GM10266 (cell line): ENCODE data around the gene PPIP5K2.

Experiments
- DNase-seq: peaks from one replicate; pipeline ENCODE4 v3.0.0; 2012; ENCODE audit errors: extremely low spot score
- CTCF ChIP-seq: IDR thresholded peaks from 2 replicates; pipeline ENCODE4 v1.5.1; 2012; ENCODE audit warnings: mild to moderate bottlenecking, low read depth; ENCODE audit not compliant: control insufficient read depth, insufficient read depth; ENCODE audit errors: missing control alignments

The PPIP5K2 gene

GRCh38 chr5:103228061-103228460, 108.0 kb downstream of the PPIP5K2 start:
- no peak for TF ChIP-seq CTCF
- DNase-seq = no peak

- no peak for TF ChIP-seq CTCF
- no peak for DNase-seq
These were observed 108.5 kb downstream of the PPIP5K2 start for GRCh38 chr5:103228588-103228987.

- peak; percentile 60 for TF ChIP-seq CTCF
- DNase-seq = no peak
These were observed 112.4 kb downstream of the PPIP5K2 start for GRCh38 chr5:103232393-103232999.

GRCh38 chr5:103234239-103234975, 114.3 kb downstream of the PPIP5K2 start:
- no peak for DNase-seq
- TF ChIP-seq CTCF = no peak

- DNase-seq = no peak
- no peak for TF ChIP-seq CTCF
These were observed 115.8 kb downstream of the PPIP5K2 start for GRCh38 chr5:103235891-103236290.

- TF ChIP-seq CTCF = no peak
- DNase-seq = no peak
These were observed 117.7 kb downstream of the PPIP5K2 start for GRCh38 chr5:103237778-103238177.

- DNase-seq = no peak
- no peak for TF ChIP-seq CTCF
These were observed 123.6 kb downstream of the PPIP5K2 start for GRCh38 chr5:103243665-103244064.
